ENCODE results near the gene CSNK1G1.

The CSNK1G1 gene

DNA sequence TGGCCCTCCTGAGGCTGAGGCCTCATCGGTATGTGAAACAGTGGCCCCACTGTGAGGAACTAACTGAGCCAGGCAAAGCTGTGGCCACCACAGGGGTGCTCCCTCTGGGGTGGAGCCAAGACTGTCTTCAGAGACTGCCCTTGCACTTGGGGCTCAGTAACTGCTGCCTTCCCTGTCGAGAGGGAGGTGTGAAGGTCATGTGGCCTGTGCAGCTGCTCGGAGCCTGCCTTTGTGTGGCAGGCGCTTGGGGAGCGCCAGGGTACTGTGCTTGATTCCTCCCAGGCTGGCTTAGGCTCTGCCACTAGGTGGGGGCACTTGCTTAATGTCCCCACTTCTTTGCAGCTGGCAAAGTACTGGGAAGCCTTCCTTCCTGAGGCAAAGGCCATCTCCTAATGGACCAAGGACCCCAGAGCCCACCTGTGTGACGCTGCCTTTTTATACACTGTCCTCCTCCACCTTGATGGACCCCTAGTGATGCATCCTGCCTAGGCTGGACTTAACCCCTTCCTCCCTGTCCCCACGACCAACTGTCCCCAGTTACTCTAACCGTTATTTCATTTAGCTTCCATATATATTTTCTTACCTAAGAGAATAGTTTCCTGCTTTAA lies 218.6 kb downstream of the CSNK1G1 start:
- H2AFZ ChIP-seq (ENCODE audit: low read depth, low read length, severe bottlenecking): no peak overlapping the region
- no peak overlapping the region for H3K4me3 ChIP-seq (ENCODE audit: insufficient read depth, low read length, poor library complexity, severe bottlenecking)
- no peaks in the 10 kb centered on the region for H3K79me2 ChIP-seq (ENCODE audit: insufficient read depth, low read length)
- H3F3A ChIP-seq (ENCODE audit: insufficient read depth): no peaks in the 10 kb centered on the region
- no peaks in the 10 kb centered on the region for H3K9me2 ChIP-seq (replicated peaks; ENCODE audit: insufficient read depth, low read length)
- no peaks in the 10 kb centered on the region for H3K36me3 ChIP-seq (ENCODE audit: low read length)
- no peaks in the 10 kb centered on the region for H3K9me3 ChIP-seq (ENCODE audit: insufficient read depth, low read length)
- H3K27ac ChIP-seq (ENCODE audit: low read depth, low read length): no peak overlapping the region
- no peak overlapping the region for H3K4me2 ChIP-seq (ENCODE audit: low read depth, low read length, poor library complexity, severe bottlenecking)
- TF ChIP-seq EZH2phosphoT487 (conservative IDR thresholded peaks at IDR 0.05; ENCODE audit: low read length) (no peak), CTCF (IDR thresholded peaks at IDR 0.05; ENCODE audit: insufficient read depth, low read length, poor library complexity, severe bottlenecking) (no peak)
- no peak overlapping the region for H3K9ac ChIP-seq (ENCODE audit: low read length)
- no peaks in the 10 kb centered on the region for H3K27me3 ChIP-seq (ENCODE audit: low read length)
- H4K20me1 ChIP-seq (ENCODE audit: low read depth, low read length): no peaks in the 10 kb centered on the region

DNA sequence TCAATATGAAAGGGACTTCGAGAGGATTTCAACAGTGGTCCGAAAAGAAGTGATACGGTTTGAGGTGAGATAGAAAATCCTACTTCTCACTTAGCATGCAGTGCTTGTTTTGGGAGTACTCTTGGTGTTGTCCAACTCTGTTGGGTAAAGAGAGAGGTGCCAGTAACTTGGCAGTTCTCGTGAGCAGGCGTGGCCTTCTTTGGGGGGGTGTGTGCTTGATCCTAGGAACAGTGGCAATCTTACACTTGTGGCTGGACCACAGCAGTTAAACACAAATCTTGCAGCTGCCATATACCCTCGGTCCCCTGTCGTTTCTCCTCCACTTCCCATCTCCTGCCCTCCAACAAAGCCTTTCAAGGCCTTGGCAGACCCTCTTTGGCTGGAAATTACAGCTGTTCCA lies 219.6 kb downstream of the CSNK1G1 start:
- peaks cover 3% of the 10 kb centered on the region; the same call in 1 of the 2 replicates for H3K36me3 ChIP-seq (ENCODE audit: low read length)

DNA sequence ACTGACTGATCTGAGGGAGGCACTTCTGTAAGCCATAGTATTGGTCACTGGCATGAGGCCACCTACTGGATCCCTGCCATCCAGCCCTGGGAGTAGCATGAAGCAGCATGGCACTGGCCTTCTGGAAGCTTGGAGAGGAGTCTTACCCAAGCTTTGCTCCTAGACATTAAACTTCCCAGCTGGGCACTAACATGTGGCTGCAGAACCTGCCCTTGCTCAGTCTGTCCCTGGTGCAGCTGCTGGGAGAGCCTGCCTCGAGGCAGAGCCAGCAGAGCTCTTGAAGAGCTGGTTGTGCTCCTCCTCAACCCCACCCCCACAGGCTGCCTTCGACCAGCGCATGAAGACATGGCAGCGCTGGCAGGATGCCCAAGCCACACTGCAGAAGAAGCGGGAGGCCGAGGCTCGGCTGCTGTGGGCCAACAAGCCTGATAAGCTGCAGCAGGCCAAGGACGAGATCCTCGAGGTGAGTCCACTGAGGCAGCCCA lies 221.6 kb downstream of the CSNK1G1 start:
- Histone ChIP-seq H2AFZ (ENCODE audit: low read depth, low read length, severe bottlenecking) (no peak overlapping the region), H3F3A (ENCODE audit: insufficient read depth) (no peaks in the 10 kb centered on the region), H3K9me2 (replicated peaks; ENCODE audit: insufficient read depth, low read length) (no peaks in the 10 kb centered on the region), H3K36me3 (ENCODE audit: low read length) (peaks cover 3% of the 10 kb centered on the region; the same call in 1 of the 2 replicates), H3K4me3 (ENCODE audit: insufficient read depth, low read length, poor library complexity, severe bottlenecking) (no peak overlapping the region), H3K27ac (ENCODE audit: low read depth, low read length) (no peak overlapping the region), H3K9ac (ENCODE audit: low read length) (no peak overlapping the region), H4K20me1 (ENCODE audit: low read depth, low read length) (no peaks in the 10 kb centered on the region), H3K9me3 (ENCODE audit: insufficient read depth, low read length) (no peaks in the 10 kb centered on the region), H3K79me2 (ENCODE audit: insufficient read depth, low read length) (no peaks in the 10 kb centered on the region), H3K27me3 (ENCODE audit: low read length) (no peaks in the 10 kb centered on the region), H3K4me2 (ENCODE audit: low read depth, low read length, poor library complexity, severe bottlenecking) (no peak overlapping the region)
- TF ChIP-seq EZH2phosphoT487 (conservative IDR thresholded peaks at IDR 0.05; ENCODE audit: low read length) (no peak), CTCF (IDR thresholded peaks at IDR 0.05; ENCODE audit: insufficient read depth, low read length, poor library complexity, severe bottlenecking) (no peak)

More for the DNA sequence above, 219.6 kb downstream of the CSNK1G1 start:
- Histone ChIP-seq H3K4me3 (ENCODE audit: insufficient read depth, low read length, poor library complexity, severe bottlenecking) (no peak overlapping the region), H3K27ac (ENCODE audit: low read depth, low read length) (no peak overlapping the region), H3K4me2 (ENCODE audit: low read depth, low read length, poor library complexity, severe bottlenecking) (no peak overlapping the region), H3K79me2 (ENCODE audit: insufficient read depth, low read length) (no peaks in the 10 kb centered on the region), H4K20me1 (ENCODE audit: low read depth, low read length) (no peaks in the 10 kb centered on the region), H3K9me3 (ENCODE audit: insufficient read depth, low read length) (no peaks in the 10 kb centered on the region), H3K27me3 (ENCODE audit: low read length) (no peaks in the 10 kb centered on the region), H2AFZ (ENCODE audit: low read depth, low read length, severe bottlenecking) (no peak overlapping the region), H3K9me2 (replicated peaks; ENCODE audit: insufficient read depth, low read length) (no peaks in the 10 kb centered on the region), H3K9ac (ENCODE audit: low read length) (no peak overlapping the region), H3F3A (ENCODE audit: insufficient read depth) (no peaks in the 10 kb centered on the region)
- TF ChIP-seq EZH2phosphoT487 (conservative IDR thresholded peaks at IDR 0.05; ENCODE audit: low read length) (no peak), CTCF (IDR thresholded peaks at IDR 0.05; ENCODE audit: insufficient read depth, low read length, poor library complexity, severe bottlenecking) (no peak)
